Measurements from ENCODE around the gene ELF3.
"Not testable (repeated sequence)": the region's sequence is repeated elsewhere in the genome, so short reads cannot be mapped to it uniquely, and the experiment has no call there.

The ELF3 gene

GRCh38 chr1:202034683-202035462, 24.5 kb downstream of the ELF3 start:
- peak; percentile 97 for DNase-seq

DNA sequence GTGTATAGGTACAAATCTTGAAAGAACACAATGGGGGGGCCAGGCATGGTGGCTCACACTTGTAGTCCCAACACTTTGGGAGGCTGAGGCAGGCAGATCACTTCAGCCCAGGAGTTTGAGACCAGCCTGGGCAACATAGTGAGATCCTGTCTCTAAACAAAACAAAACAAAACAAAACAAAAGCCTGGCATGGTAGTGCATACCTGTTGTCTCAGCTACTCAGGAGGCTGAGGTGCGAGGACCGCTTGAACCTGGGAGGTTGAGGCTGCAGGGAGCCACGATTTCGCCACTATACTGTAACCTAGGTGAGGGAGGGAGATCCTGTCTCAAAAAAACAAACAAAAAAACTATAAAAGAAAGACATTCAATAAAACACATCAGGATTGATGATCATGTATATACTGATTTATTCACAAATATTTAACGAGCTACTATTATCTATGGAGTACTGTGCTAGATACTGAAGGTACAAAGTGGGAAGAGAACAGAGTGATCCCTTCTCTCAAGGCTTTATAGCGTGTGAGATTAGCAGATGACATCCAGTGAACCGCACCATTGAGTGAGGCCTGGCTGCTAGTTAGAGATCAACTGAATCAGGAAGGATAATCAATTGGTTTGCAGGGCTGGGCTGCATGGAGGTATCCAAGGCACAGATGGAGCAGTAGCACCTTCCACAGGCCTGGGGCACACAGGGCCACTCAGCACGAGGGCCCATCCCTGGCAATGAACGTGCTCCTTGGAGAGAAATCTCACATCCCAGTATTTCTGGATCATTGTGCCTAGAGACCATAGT, 26.4 kb downstream of the ELF3 start:
- DNase-seq = no peak

DNA sequence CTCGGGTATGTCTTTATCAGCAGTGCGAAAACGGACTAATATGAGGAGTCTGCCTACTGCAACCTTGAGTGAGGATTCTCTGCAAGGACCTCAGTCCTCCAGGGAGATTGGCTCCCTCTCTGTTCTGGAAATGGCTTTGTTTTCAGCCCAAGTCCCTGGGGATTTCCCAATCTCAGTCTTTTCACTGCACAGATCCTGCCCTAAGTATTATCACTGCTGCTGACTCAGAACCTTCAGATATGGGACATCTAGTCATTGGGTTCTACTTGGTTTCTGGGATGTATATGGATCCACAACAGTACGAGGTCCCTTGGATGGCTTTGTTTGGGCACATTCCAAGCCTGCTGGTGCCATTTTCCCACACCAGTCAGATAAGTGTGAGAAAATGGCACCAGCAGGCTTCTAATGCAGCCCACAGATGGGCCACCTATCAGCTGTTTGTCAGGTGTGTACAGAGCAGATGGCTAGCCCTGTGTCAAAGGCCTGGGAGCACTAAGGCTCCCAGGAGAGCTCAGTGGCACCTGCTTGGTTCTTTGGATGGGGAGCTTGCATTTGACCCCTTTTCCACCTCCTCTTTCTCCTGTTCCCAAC, 27.4 kb downstream of the ELF3 start:
- DNase-seq = peak; percentile 46

- no peak for DNase-seq
Measured at GRCh38 chr1:202038688-202039346, 28.4 kb downstream of the ELF3 start.

GRCh38 chr1:202045705-202046104, 35.3 kb downstream of the ELF3 start:
- DNase-seq = no peak

GRCh38 chr1:202046227-202046626, 35.8 kb downstream of the ELF3 start:
- no peak for DNase-seq

DNA sequence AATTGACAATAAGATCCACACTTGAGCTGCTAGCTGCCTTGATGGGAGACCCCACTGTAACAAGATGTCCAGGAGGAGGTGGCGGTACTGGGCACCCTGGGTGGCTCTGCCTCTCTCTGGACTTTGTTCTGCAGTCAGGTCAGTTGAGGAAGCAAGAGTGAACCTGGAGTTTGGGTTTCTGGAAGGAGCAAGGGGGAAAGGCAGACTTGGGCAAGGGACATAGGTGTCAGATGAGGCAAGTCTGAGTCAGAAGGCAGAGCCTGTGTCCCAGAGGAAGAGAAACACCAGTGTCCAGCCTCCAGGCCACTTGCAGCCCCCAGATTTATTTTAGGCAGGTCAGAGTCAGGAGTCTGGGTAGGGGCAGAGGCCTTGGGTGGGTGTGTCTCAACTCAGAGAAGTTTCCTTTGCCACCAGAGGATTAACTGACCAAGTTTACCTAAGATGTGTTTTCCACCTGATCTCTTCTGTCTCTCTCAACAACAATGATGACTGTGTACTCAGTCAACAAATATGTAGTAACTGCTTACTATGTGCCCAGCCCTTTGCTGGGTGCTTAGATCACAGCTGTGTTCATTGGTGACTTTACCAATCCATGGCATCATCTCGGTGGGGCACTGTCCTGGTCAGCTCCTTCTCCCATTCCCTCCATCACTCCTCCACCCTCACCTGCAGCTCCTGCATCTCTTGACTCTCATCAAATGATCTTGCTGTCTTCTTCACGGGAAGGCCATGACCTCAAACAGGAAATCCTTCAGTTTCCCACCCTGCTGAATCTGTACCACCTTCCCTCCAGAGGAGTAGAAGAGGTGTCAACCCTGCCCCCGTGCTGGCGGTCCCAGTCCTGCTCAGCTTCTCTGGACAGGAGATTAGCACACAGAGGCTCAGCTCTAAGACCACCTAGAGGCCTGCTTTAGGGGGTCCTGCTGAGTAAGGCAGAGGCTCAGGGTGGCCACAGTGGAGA, 36.6 kb downstream of the ELF3 start:
- DNase-seq = no peak

GRCh38 chr1:202047977-202048376, 37.6 kb downstream of the ELF3 start:
- no peak for DNase-seq

- no peak for DNase-seq
Measured at GRCh38 chr1:202049129-202049528, 38.7 kb downstream of the ELF3 start.

GRCh38 chr1:202054094-202054493, 43.7 kb downstream of the ELF3 start:
- no peak for DNase-seq

DNA sequence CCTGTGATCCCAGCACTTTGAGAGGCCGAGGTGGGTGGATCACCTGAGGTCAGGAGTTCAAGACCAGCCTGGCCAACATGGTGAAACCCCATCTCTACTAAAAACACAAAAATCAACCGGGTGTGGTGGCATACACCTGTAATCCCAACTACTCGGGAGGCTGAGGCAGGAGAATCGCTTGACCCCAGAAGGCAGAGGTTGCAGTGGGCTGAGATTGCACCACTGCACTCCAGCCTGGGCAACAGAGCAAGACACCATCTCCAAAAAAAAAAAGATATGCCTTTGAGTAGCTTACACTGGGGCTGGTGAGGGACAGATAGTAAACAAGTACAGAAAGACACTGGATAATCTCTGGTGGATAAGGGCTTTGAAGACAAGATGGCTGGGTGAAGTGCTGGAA, 44.3 kb downstream of the ELF3 start:
- not testable (repeated sequence) for DNase-seq

GRCh38 chr1:202056644-202057334, 46.4 kb downstream of the ELF3 start:
- no peak for DNase-seq

GRCh38 chr1:202057335-202057704, 46.9 kb downstream of the ELF3 start:
- not testable (repeated sequence) for DNase-seq

GRCh38 chr1:202058001-202058908, 47.9 kb downstream of the ELF3 start:
- peak; percentile 50 for DNase-seq

DNA sequence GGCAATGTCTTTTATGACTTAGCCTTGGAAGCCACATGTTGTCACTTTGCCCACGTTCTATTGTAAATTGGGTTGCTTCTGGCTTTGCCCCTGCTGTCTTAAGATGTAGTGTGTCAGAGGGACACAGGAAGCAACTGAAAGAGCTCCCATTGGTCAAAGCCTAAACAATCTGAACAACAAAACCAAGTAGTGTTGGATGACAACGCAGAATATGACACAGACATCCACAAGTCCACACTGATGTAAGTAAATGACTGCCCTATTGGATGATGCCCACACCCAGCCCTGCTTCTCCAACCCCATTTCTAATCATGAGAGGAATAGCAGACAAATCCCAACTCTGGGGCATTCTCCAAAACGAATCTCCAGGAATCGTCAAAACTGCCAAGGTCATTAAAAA, 50.7 kb downstream of the ELF3 start:
- DNase-seq = no peak

DNA sequence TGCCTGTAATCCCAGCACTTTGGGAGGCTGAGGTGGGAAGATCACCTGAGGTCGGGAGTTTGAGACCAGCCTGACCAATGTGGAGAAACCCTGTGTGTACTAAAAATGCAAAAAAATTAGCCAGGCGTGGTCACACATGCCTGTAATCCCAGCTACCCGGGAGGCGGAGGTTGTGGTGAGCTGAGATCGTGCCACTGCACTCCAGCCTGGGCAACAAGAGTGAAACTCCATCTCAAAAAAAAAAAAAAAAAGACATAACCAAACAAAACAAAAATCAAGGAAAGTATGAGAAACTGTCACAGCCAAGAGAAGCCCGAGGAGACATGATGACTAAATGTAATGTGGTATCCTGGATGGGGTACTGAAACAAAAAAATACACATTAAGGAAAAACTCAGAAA, 51.4 kb downstream of the ELF3 start:
- not testable (repeated sequence) for DNase-seq

DNA sequence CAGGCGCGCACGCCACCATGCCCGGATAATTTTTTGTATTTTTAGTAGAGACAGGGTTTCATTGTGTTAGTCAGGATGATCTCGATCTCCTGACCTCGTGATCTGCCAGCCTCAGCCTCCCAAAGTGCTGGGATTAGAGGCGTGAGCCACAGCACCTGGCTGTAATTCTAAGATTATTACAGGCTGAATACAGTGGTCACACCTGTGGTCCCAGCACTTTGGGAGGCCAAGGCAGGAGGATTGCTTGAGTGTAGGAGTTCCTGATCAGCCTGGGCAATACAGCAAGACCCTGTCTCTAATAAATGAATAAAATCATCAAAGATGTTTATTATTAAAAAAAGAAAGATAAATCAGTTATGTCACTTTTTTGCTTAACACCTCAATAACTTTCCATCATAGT, 52.2 kb downstream of the ELF3 start:
- DNase-seq = not testable (repeated sequence)

DNA sequence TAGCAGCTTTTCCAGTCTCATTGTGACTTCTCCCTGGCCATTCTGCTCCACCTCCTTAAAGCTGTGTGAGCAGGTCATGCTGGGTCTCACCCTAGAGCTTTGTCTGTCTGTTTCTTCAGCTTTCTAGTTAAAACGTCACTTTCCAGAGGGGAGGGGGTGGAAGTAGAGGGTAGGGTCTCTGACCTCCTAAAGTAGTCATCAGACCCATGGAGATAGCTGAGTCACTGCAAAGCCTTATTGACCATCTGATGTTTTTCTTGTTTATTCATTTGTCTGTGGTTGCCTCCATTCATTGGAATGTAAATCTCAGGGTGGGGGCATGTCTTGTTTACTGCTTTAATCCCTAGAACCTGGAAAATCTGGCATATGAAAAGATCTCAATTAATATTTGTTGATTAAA, 52.7 kb downstream of the ELF3 start:
- no peak for DNase-seq

DNA sequence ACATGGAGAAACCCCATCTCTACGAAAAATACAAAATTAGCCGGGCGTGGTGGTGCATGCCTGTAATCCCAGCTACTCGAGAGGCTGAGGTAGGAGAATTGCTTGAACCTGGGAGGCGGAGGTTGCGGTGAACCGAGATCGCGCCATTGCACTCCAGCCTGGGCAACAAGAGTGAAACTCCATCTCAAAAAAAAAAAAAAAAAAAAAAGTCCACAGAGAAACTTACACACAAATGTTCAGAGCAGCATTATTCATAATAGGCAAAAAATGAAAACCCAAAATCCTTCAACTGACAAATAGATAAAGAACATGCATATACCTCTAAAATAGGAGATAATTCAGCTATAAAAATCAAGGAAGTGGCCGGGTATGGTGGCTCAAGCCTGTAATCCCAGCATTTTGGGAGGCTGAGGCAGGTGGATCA, 54.5 kb downstream of the ELF3 start:
- not testable (repeated sequence) for DNase-seq

Measured in fibroblast of skin of back (primary cell).